ENCODE results near the gene ASXL1.

ASXL1 gene

GRCh38 chr20:32445539-32446273, 87.6 kb downstream of the ASXL1 start:
- H3K9me3 ChIP-seq (ENCODE audit: control insufficient read depth in 2 of 2, low read length in 2 of 2) = no peaks in the 10 kb centered on the region
- H3K4me3 ChIP-seq (ENCODE audit: low read length in 2 of 2) = no peak overlapping the region
- H3K27me3 ChIP-seq (ENCODE audit: control insufficient read depth in 2 of 2, insufficient read depth in 2 of 2, low read length in 2 of 2) = no peaks in the 10 kb centered on the region
- H3K9ac ChIP-seq (ENCODE audit: low read depth in 1 of 2, low read length in 2 of 2) = no peak overlapping the region
- peaks cover 60% of the 10 kb centered on the region in 2 donors for H3K36me3 ChIP-seq (ENCODE audit: control insufficient read depth in 2 of 2, insufficient read depth in 2 of 2, low read length in 2 of 2)
- H3K4me1 ChIP-seq (ENCODE audit: control insufficient read depth in 2 of 2, insufficient read depth in 2 of 2, low read length in 2 of 2) = peaks cover 4 to 5% of the 10 kb centered on the region in 2 donors
- no peak overlapping the region for H3K27ac ChIP-seq (ENCODE audit: low read depth in 2 of 2, low read length in 2 of 2)

- H3K9me3 ChIP-seq (ENCODE audit: control insufficient read depth in 2 of 2, low read length in 2 of 2) = no peaks in the 10 kb centered on the region
- no peaks in the 10 kb centered on the region for H3K27me3 ChIP-seq (ENCODE audit: control insufficient read depth in 2 of 2, insufficient read depth in 2 of 2, low read length in 2 of 2)
- peaks cover 4 to 5% of the 10 kb centered on the region in 2 donors for H3K4me1 ChIP-seq (ENCODE audit: control insufficient read depth in 2 of 2, insufficient read depth in 2 of 2, low read length in 2 of 2)
- no peak overlapping the region for H3K27ac ChIP-seq (ENCODE audit: low read depth in 2 of 2, low read length in 2 of 2)
- H3K36me3 ChIP-seq (ENCODE audit: control insufficient read depth in 2 of 2, insufficient read depth in 2 of 2, low read length in 2 of 2) = peaks cover 66 to 68% of the 10 kb centered on the region in 2 donors
- H3K4me3 ChIP-seq (ENCODE audit: low read length in 2 of 2) = no peak overlapping the region
- no peak overlapping the region for H3K9ac ChIP-seq (ENCODE audit: low read depth in 1 of 2, low read length in 2 of 2)
Measured at GRCh38 chr20:32446301-32447100, 88.4 kb downstream of the ASXL1 start.

- no peaks in the 10 kb centered on the region for H3K9me3 ChIP-seq (ENCODE audit: control insufficient read depth in 2 of 2, low read length in 2 of 2)
- H3K36me3 ChIP-seq (ENCODE audit: control insufficient read depth in 2 of 2, insufficient read depth in 2 of 2, low read length in 2 of 2) = peaks cover 70 to 74% of the 10 kb centered on the region in 2 donors
- H3K4me1 ChIP-seq (ENCODE audit: control insufficient read depth in 2 of 2, insufficient read depth in 2 of 2, low read length in 2 of 2) = peaks cover 4 to 5% of the 10 kb centered on the region in 2 donors
- H3K9ac ChIP-seq (ENCODE audit: low read depth in 1 of 2, low read length in 2 of 2) = no peak overlapping the region
- no peaks in the 10 kb centered on the region for H3K27me3 ChIP-seq (ENCODE audit: control insufficient read depth in 2 of 2, insufficient read depth in 2 of 2, low read length in 2 of 2)
- no peak overlapping the region for H3K27ac ChIP-seq (ENCODE audit: low read depth in 2 of 2, low read length in 2 of 2)
- no peak overlapping the region for H3K4me3 ChIP-seq (ENCODE audit: low read length in 2 of 2)
Measured at GRCh38 chr20:32447136-32448027, 89.3 kb downstream of the ASXL1 start.

- Histone ChIP-seq H3K27me3 (ENCODE audit: control insufficient read depth in 2 of 2, insufficient read depth in 2 of 2, low read length in 2 of 2) (no peaks in the 10 kb centered on the region), H3K4me1 (ENCODE audit: control insufficient read depth in 2 of 2, insufficient read depth in 2 of 2, low read length in 2 of 2) (peaks cover 4 to 5% of the 10 kb centered on the region in 2 donors), H3K4me3 (ENCODE audit: low read length in 2 of 2) (no peak overlapping the region), H3K27ac (ENCODE audit: low read depth in 2 of 2, low read length in 2 of 2) (no peak overlapping the region), H3K9ac (ENCODE audit: low read depth in 1 of 2, low read length in 2 of 2) (no peak overlapping the region), H3K9me3 (ENCODE audit: control insufficient read depth in 2 of 2, low read length in 2 of 2) (no peaks in the 10 kb centered on the region), H3K36me3 (ENCODE audit: control insufficient read depth in 2 of 2, insufficient read depth in 2 of 2, low read length in 2 of 2) (peaks cover 75 to 82% of the 10 kb centered on the region in 2 donors)
Measured at GRCh38 chr20:32448306-32449056, 90.3 kb downstream of the ASXL1 start.

- H3K9me3 ChIP-seq (ENCODE audit: control insufficient read depth in 2 of 2, low read length in 2 of 2) = no peaks in the 10 kb centered on the region
- H3K27me3 ChIP-seq (ENCODE audit: control insufficient read depth in 2 of 2, insufficient read depth in 2 of 2, low read length in 2 of 2) = no peaks in the 10 kb centered on the region
- no peak overlapping the region for H3K27ac ChIP-seq (ENCODE audit: low read depth in 2 of 2, low read length in 2 of 2)
- peaks cover 76 to 87% of the 10 kb centered on the region in 2 donors for H3K36me3 ChIP-seq (ENCODE audit: control insufficient read depth in 2 of 2, insufficient read depth in 2 of 2, low read length in 2 of 2)
- no peak overlapping the region for H3K9ac ChIP-seq (ENCODE audit: low read depth in 1 of 2, low read length in 2 of 2)
- H3K4me1 ChIP-seq (ENCODE audit: control insufficient read depth in 2 of 2, insufficient read depth in 2 of 2, low read length in 2 of 2) = peaks cover 4 to 5% of the 10 kb centered on the region in 2 donors
- no peak overlapping the region for H3K4me3 ChIP-seq (ENCODE audit: low read length in 2 of 2)
Measured at GRCh38 chr20:32449057-32449889, 91.1 kb downstream of the ASXL1 start.

GRCh38 chr20:32449890-32450401, 91.8 kb downstream of the ASXL1 start:
- no peak overlapping the region for H3K9ac ChIP-seq (ENCODE audit: low read depth in 1 of 2, low read length in 2 of 2)
- peaks cover 77 to 93% of the 10 kb centered on the region in 2 donors for H3K36me3 ChIP-seq (ENCODE audit: control insufficient read depth in 2 of 2, insufficient read depth in 2 of 2, low read length in 2 of 2)
- H3K4me3 ChIP-seq (ENCODE audit: low read length in 2 of 2) = no peak overlapping the region
- H3K27me3 ChIP-seq (ENCODE audit: control insufficient read depth in 2 of 2, insufficient read depth in 2 of 2, low read length in 2 of 2) = no peaks in the 10 kb centered on the region
- peaks cover 4 to 5% of the 10 kb centered on the region in 2 donors for H3K4me1 ChIP-seq (ENCODE audit: control insufficient read depth in 2 of 2, insufficient read depth in 2 of 2, low read length in 2 of 2)
- no peak overlapping the region for H3K27ac ChIP-seq (ENCODE audit: low read depth in 2 of 2, low read length in 2 of 2)
- H3K9me3 ChIP-seq (ENCODE audit: control insufficient read depth in 2 of 2, low read length in 2 of 2) = no peaks in the 10 kb centered on the region

GRCh38 chr20:32450484-32451061, 92.4 kb downstream of the ASXL1 start:
- peaks cover 4 to 5% of the 10 kb centered on the region in 2 donors for H3K4me1 ChIP-seq (ENCODE audit: control insufficient read depth in 2 of 2, insufficient read depth in 2 of 2, low read length in 2 of 2)
- H3K36me3 ChIP-seq (ENCODE audit: control insufficient read depth in 2 of 2, insufficient read depth in 2 of 2, low read length in 2 of 2) = peaks cover 78 to 93% of the 10 kb centered on the region in 2 donors
- no peaks in the 10 kb centered on the region for H3K9me3 ChIP-seq (ENCODE audit: control insufficient read depth in 2 of 2, low read length in 2 of 2)
- H3K9ac ChIP-seq (ENCODE audit: low read depth in 1 of 2, low read length in 2 of 2) = no peak overlapping the region
- H3K4me3 ChIP-seq (ENCODE audit: low read length in 2 of 2) = no peak overlapping the region
- no peaks in the 10 kb centered on the region for H3K27me3 ChIP-seq (ENCODE audit: control insufficient read depth in 2 of 2, insufficient read depth in 2 of 2, low read length in 2 of 2)
- no peak overlapping the region for H3K27ac ChIP-seq (ENCODE audit: low read depth in 2 of 2, low read length in 2 of 2)

- Histone ChIP-seq H3K9ac (ENCODE audit: low read depth in 1 of 2, low read length in 2 of 2) (no peak overlapping the region), H3K4me1 (ENCODE audit: control insufficient read depth in 2 of 2, insufficient read depth in 2 of 2, low read length in 2 of 2) (peaks cover 4 to 5% of the 10 kb centered on the region in 2 donors), H3K4me3 (ENCODE audit: low read length in 2 of 2) (no peak overlapping the region), H3K9me3 (ENCODE audit: control insufficient read depth in 2 of 2, low read length in 2 of 2) (no peaks in the 10 kb centered on the region), H3K36me3 (ENCODE audit: control insufficient read depth in 2 of 2, insufficient read depth in 2 of 2, low read length in 2 of 2) (peaks cover 78 to 93% of the 10 kb centered on the region in 2 donors), H3K27me3 (ENCODE audit: control insufficient read depth in 2 of 2, insufficient read depth in 2 of 2, low read length in 2 of 2) (no peaks in the 10 kb centered on the region), H3K27ac (ENCODE audit: low read depth in 2 of 2, low read length in 2 of 2) (no peak overlapping the region)
Measured at GRCh38 chr20:32451340-32451681, 93.2 kb downstream of the ASXL1 start.
